ENCODE data around the gene TRMT2A.
A peak's percentile ranks its signal among the peaks of the same experiment; 100 is the strongest.

TRMT2A gene

GRCh38 chr22:20137113-20137512 lies 20.1 kb upstream of the TRMT2A start:
- no peak overlapping the region for H3K27ac ChIP-seq
- TF ChIP-seq CTCF (conservative IDR thresholded peaks at IDR 0.05): no peak

DNA sequence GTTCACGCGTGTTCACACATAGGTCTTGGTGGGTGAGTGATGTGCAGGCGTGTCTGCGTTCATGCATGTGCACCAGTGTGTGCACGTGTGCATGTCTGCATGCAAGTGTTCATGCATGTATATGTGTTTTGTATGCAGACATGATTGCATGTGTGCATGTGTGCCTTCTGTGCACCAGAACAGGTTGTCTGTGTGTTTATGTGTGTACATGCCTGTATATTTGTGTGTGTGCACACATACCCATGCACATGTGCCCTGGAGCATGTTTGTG lies 19.5 kb upstream of the TRMT2A start:
- H3K27ac ChIP-seq: no peak overlapping the region
- TF ChIP-seq CTCF (conservative IDR thresholded peaks at IDR 0.05): no peak

- no peak for TF ChIP-seq CTCF (conservative IDR thresholded peaks at IDR 0.05)
- H3K27ac ChIP-seq: peak overlapping the region; percentile 18; the same call in 1 of the 2 replicates
Measured at GRCh38 chr22:20135806-20136602, 19.0 kb upstream of the TRMT2A start.

DNA sequence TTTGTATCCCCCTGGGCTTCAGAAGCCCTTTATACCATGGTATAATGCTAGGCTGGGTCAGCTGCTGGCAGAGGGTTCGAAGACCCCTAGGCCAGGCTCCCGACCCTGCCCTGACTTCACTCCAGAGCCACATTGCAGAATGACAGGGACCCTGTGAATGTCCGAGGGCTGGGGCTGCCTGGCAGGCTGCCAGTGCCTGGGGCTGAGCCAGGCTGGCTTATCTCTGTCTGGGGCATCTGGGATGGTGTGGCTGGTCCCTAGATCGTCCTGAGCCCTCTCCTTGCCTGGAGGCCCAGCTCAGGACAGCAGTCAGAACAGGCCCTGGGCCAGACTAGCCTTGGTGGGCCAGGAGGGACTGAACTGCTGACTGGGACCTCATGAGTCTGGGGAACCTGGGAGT lies 18.2 kb upstream of the TRMT2A start:
- TF ChIP-seq CTCF (conservative IDR thresholded peaks at IDR 0.05): no peak
- H3K27ac ChIP-seq: peak overlapping the region; percentile 18; the same call in 1 of the 2 replicates

GRCh38 chr22:20133930-20134549 lies 17.0 kb upstream of the TRMT2A start:
- H3K27ac ChIP-seq: no peak overlapping the region
- TF ChIP-seq CTCF (conservative IDR thresholded peaks at IDR 0.05): no peak

- H3K27ac ChIP-seq: peak overlapping the region; percentile 92
- TF ChIP-seq CTCF (conservative IDR thresholded peaks at IDR 0.05): no peak
Measured at GRCh38 chr22:20132686-20133246, 15.7 kb upstream of the TRMT2A start.

- TF ChIP-seq CTCF (conservative IDR thresholded peaks at IDR 0.05): no peak
- peak overlapping the region; percentile 92 for H3K27ac ChIP-seq
Measured at GRCh38 chr22:20131859-20132685, 15.0 kb upstream of the TRMT2A start.
